Testis (tissue), 2 donors: ENCODE measurements around the gene CLEC16A.

Experiments used
- POLR2A ChIP-seq: fragments of 450-650 bp; IDR thresholded peaks from one replicate; pipeline ENCODE4 v1.6.1; 2017; ENCODE audit warnings: antibody characterized with exemption, mild to moderate bottlenecking, moderate library complexity
- TF ChIP-seq, protein P1 (sequence below), 3 experiments: fragments of 450-650 bp in 2 of 3; fragments of 200-600 bp in 1 of 3; sonication (generic) in 1 of 3; IDR thresholded peaks; one replicate each; pipeline ENCODE4 v1.5.1; 2016 to 2019; ENCODE audit warnings: antibody characterized with exemption in 3 of 3, mild to moderate bottlenecking in 2 of 3, moderate library complexity in 1 of 3

DNA sequence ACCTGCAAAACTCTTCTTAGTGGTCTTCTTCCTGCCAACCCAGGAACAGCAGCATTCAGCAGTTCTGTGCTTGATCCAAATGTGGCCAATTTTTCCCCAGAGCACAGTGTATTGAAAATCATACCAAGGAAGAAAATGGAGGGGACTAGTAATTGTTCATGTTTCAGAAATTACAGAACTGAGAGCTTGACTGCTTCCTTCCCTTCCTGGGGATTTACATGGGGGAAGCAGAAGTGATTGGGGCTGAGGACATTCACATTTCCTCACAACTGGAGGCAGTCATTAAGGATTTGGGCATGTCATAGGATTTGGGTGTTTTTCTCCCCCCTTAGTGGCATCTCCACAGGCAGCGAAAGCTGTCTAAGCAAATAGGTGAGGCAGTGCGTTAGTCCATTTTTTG, 47.6 kb upstream of the CLEC16A start:
- TF ChIP-seq POLR2A: no peak
- TF ChIP-seq, protein P1, sequence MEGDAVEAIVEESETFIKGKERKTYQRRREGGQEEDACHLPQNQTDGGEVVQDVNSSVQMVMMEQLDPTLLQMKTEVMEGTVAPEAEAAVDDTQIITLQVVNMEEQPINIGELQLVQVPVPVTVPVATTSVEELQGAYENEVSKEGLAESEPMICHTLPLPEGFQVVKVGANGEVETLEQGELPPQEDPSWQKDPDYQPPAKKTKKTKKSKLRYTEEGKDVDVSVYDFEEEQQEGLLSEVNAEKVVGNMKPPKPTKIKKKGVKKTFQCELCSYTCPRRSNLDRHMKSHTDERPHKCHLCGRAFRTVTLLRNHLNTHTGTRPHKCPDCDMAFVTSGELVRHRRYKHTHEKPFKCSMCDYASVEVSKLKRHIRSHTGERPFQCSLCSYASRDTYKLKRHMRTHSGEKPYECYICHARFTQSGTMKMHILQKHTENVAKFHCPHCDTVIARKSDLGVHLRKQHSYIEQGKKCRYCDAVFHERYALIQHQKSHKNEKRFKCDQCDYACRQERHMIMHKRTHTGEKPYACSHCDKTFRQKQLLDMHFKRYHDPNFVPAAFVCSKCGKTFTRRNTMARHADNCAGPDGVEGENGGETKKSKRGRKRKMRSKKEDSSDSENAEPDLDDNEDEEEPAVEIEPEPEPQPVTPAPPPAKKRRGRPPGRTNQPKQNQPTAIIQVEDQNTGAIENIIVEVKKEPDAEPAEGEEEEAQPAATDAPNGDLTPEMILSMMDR (IDR thresholded peaks at IDR 0.05): no peak
